Neural progenitor cell (in vitro differentiated cells): ENCODE results near the gene UTRN.

Experiments used
- EZH2phosphoT487 ChIP-seq: fragments of 200-600 bp; sonication (generic); IDR thresholded peaks from 2 replicates; pipeline ENCODE4 v1.6.1; 2017; ENCODE audit warnings: antibody characterized with exemption
- TF ChIP-seq, protein P1 (sequence below): fragments of 200-600 bp; sonication (generic); IDR thresholded peaks from 2 replicates; pipeline ENCODE4 v1.5.1; 2017; ENCODE audit warnings: antibody characterized with exemption, mild to moderate bottlenecking

DNA sequence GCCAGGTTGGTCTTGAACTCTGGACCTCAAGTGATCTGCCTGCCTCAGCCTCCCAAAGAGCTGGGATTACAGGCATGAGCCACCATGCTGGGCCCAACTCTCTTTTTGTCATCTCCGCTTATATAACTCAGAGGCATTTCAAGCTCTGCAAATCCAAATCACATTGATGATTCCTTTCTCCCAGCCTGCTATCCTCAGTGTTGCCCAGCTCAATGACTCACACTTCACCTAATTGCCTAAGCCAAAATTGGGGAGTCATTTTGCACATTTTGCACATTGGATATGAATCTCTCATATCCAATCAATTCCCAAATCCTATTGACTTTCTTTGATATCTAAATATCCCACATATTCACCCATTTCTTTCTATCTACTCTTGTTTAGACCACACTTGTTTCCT, 3.9 kb downstream of the UTRN start:
- TF ChIP-seq, protein P1, sequence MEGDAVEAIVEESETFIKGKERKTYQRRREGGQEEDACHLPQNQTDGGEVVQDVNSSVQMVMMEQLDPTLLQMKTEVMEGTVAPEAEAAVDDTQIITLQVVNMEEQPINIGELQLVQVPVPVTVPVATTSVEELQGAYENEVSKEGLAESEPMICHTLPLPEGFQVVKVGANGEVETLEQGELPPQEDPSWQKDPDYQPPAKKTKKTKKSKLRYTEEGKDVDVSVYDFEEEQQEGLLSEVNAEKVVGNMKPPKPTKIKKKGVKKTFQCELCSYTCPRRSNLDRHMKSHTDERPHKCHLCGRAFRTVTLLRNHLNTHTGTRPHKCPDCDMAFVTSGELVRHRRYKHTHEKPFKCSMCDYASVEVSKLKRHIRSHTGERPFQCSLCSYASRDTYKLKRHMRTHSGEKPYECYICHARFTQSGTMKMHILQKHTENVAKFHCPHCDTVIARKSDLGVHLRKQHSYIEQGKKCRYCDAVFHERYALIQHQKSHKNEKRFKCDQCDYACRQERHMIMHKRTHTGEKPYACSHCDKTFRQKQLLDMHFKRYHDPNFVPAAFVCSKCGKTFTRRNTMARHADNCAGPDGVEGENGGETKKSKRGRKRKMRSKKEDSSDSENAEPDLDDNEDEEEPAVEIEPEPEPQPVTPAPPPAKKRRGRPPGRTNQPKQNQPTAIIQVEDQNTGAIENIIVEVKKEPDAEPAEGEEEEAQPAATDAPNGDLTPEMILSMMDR, result no peak
- TF ChIP-seq EZH2phosphoT487, result no peak
